Measurements from ENCODE around the gene CEP85L.

DNA sequence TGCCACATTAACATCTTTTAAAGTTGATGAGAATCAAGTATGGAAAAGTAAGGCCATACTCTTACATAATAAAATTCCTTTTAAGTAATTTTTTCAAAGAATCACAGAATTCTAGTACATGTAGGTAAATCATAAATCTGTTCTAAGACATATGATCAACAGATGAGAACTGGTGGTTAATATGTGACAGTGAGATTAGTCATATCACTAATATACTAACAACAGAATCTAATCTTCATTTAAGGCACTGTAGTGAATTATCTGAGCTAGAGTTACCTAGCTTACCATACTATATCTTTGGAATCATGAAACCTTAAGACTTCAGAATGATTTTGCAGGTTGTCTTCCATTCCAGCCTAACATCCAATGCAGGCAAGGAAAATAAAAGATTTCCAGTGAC lies 91.7 kb downstream of the CEP85L start:
- TF ChIP-seq CTCF (IDR thresholded peaks at IDR 0.05) (no peak), POLR2A (IDR thresholded peaks at IDR 0.05) (no peak)
